ENCODE results near the gene SNED1. TPM values are rescaled to one million over a fixed set of nuclear protein-coding genes. Genes with fewer than 3 reads are reported as not detected.

SNED1 gene
- total and polyA plus RNA-seq, 2 donors (not counting 1 experiment from before 2014, with no cell fraction given) = 27.2 to 39.5 TPM

DNA sequence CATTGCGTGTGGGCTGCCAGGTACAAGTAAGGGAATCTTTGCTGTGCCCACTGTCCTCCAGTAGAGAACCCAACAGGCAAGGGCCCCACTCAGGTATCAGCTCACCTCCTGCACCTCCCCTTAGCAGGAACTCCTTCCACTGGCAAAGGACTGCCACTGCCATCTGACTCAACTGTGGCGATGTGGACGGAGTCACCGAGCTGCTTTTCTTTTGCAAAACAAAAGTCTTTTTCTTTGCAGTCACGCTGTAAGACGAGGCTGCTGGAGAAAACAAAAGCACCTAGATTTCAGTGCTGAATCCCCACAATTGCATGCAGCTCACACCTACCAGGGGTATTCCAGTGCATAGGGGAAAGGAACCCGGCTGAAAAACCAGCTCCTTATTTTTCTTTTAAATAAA lies 95.8 kb downstream of the SNED1 start:
- Histone ChIP-seq H2AFZ (ENCODE audit: low read length) (no peak overlapping the region), H3K36me3 (ENCODE audit: control insufficient read depth, insufficient read depth, low read length) (peaks cover 18% of the 10 kb centered on the region), H3K9ac (ENCODE audit: insufficient read depth, low read length) (no peak overlapping the region), H3K9me3 (ENCODE audit: control insufficient read depth, insufficient read depth, low read depth, low read length) (no peaks in the 10 kb centered on the region), H3K4me2 (ENCODE audit: extremely low read depth, insufficient read depth, low read length) (no peak overlapping the region), H3K4me1 (ENCODE audit: control insufficient read depth, extremely low read depth, insufficient read depth, low read length) (no peaks in the 10 kb centered on the region), H4K20me1 (ENCODE audit: control insufficient read depth, extremely low read depth, insufficient read depth, low read length) (no peaks in the 10 kb centered on the region), H3K27me3 (ENCODE audit: control insufficient read depth, insufficient read depth, low read length) (no peaks in the 10 kb centered on the region), H3K27ac (ENCODE audit: insufficient read depth, low read length) (no peak overlapping the region), H3K4me3 (replicated peaks in 1 of 4; ENCODE audit: control extremely low read depth in 1 of 4, insufficient read depth in 1 of 4, low read depth in 3 of 4, low read length in 4 of 4) (no peak overlapping the region), H3K79me2 (ENCODE audit: control insufficient read depth, insufficient read depth, low read length) (peaks cover 5% of the 10 kb centered on the region)
- no peak for DNase-seq (ENCODE audit: low read depth in 2 of 2)
- TF ChIP-seq EZH2 (IDR thresholded peaks at IDR 0.05; ENCODE audit: low read length, missing control alignments) = no peak
- TF ChIP-seq, protein P1, sequence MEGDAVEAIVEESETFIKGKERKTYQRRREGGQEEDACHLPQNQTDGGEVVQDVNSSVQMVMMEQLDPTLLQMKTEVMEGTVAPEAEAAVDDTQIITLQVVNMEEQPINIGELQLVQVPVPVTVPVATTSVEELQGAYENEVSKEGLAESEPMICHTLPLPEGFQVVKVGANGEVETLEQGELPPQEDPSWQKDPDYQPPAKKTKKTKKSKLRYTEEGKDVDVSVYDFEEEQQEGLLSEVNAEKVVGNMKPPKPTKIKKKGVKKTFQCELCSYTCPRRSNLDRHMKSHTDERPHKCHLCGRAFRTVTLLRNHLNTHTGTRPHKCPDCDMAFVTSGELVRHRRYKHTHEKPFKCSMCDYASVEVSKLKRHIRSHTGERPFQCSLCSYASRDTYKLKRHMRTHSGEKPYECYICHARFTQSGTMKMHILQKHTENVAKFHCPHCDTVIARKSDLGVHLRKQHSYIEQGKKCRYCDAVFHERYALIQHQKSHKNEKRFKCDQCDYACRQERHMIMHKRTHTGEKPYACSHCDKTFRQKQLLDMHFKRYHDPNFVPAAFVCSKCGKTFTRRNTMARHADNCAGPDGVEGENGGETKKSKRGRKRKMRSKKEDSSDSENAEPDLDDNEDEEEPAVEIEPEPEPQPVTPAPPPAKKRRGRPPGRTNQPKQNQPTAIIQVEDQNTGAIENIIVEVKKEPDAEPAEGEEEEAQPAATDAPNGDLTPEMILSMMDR (conservative IDR thresholded peaks at IDR 0.05 in 1 of 2, IDR thresholded peaks at IDR 0.05 in 1 of 2; ENCODE audit: low read depth in 1 of 2, low read length in 2 of 2) = no peak

DNA sequence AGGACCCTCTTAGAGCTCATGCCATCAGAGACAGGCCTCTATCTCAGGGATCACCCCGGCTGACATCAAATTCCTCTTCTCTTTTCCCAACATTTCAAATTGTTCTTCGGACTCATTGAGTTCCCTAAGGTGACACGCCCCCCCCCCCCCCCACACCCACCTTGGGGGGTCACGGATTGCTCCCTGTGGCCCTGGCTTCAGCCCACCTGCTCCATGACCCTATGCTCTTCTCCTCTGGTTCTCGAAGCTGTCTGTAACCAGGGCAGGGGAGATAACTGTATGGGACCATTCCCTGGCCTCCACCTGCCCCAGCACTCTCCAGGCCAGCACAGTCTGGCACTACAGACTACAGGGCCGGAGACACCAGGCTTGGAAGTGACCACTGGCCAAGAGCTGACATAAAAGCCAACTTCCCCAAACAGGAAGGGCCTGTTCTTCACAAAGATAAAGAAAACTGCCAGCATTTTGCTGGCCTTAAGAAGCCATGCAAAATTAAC lies 96.6 kb downstream of the SNED1 start:
- Histone ChIP-seq H3K9ac (ENCODE audit: insufficient read depth, low read length) (no peak overlapping the region), H3K79me2 (ENCODE audit: control insufficient read depth, insufficient read depth, low read length) (peaks cover 11% of the 10 kb centered on the region), H3K9me3 (ENCODE audit: control insufficient read depth, insufficient read depth, low read depth, low read length) (no peaks in the 10 kb centered on the region), H3K27ac (ENCODE audit: insufficient read depth, low read length) (no peak overlapping the region), H3K36me3 (ENCODE audit: control insufficient read depth, insufficient read depth, low read length) (peaks cover 14% of the 10 kb centered on the region), H3K4me1 (ENCODE audit: control insufficient read depth, extremely low read depth, insufficient read depth, low read length) (no peaks in the 10 kb centered on the region), H3K27me3 (ENCODE audit: control insufficient read depth, insufficient read depth, low read length) (no peaks in the 10 kb centered on the region), H2AFZ (ENCODE audit: low read length) (no peak overlapping the region), H3K4me2 (ENCODE audit: extremely low read depth, insufficient read depth, low read length) (no peak overlapping the region), H4K20me1 (ENCODE audit: control insufficient read depth, extremely low read depth, insufficient read depth, low read length) (no peaks in the 10 kb centered on the region), H3K4me3 (replicated peaks in 1 of 4; ENCODE audit: control extremely low read depth in 1 of 4, insufficient read depth in 1 of 4, low read depth in 3 of 4, low read length in 4 of 4) (no peak overlapping the region)
- TF ChIP-seq, protein P1 (conservative IDR thresholded peaks at IDR 0.05 in 1 of 2, IDR thresholded peaks at IDR 0.05 in 1 of 2; ENCODE audit: low read depth in 1 of 2, low read length in 2 of 2) = no peak
- TF ChIP-seq EZH2 (IDR thresholded peaks at IDR 0.05; ENCODE audit: low read length, missing control alignments) = no peak
- DNase-seq (ENCODE audit: low read depth in 2 of 2) = no peak

DNA sequence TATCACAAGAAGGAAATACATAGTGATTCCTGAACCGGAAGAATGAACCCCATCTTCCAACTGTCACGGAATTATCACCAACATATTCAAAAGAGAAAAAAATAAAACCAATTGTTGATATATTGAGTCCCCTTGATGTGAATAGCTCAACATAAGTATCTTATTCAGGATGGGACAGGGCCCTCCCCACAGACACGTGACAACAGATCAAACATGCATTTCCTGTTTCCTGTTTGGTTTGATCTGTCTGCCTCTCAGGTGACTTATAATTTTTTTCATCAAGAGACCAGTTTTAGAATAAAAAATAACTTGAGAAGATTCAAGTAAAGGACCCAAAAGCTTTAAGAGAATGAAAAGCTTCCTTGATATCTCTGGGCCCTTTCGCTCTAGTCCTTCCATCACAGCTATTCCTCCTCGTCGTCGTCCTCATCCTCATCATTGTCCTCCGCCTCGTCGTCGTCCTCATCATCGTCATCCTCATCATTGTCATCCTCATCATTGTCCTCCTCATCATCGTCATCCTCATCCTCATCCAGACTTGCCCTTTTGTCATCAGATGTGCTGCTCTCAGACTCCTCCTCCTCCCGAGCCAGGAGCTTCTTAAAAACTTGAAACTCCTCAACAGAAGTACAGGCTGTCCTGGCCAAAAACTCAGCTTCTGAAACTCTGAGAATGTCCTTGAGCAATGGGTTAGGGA lies 97.3 kb downstream of the SNED1 start:
- Histone ChIP-seq H3K4me2 (ENCODE audit: extremely low read depth, insufficient read depth, low read length) (no peak overlapping the region), H4K20me1 (ENCODE audit: control insufficient read depth, extremely low read depth, insufficient read depth, low read length) (no peaks in the 10 kb centered on the region), H3K27ac (ENCODE audit: insufficient read depth, low read length) (no peak overlapping the region), H3K4me1 (ENCODE audit: control insufficient read depth, extremely low read depth, insufficient read depth, low read length) (no peaks in the 10 kb centered on the region), H2AFZ (ENCODE audit: low read length) (no peak overlapping the region), H3K79me2 (ENCODE audit: control insufficient read depth, insufficient read depth, low read length) (peaks cover 14% of the 10 kb centered on the region), H3K9me3 (ENCODE audit: control insufficient read depth, insufficient read depth, low read depth, low read length) (no peaks in the 10 kb centered on the region), H3K4me3 (replicated peaks in 1 of 4; ENCODE audit: control extremely low read depth in 1 of 4, insufficient read depth in 1 of 4, low read depth in 3 of 4, low read length in 4 of 4) (no peak overlapping the region), H3K9ac (ENCODE audit: insufficient read depth, low read length) (no peak overlapping the region), H3K36me3 (ENCODE audit: control insufficient read depth, insufficient read depth, low read length) (peaks cover 14% of the 10 kb centered on the region), H3K27me3 (ENCODE audit: control insufficient read depth, insufficient read depth, low read length) (no peaks in the 10 kb centered on the region)
- TF ChIP-seq, protein P1 (conservative IDR thresholded peaks at IDR 0.05 in 1 of 2, IDR thresholded peaks at IDR 0.05 in 1 of 2; ENCODE audit: low read depth in 1 of 2, low read length in 2 of 2) = no peak
- TF ChIP-seq EZH2 (IDR thresholded peaks at IDR 0.05; ENCODE audit: low read length, missing control alignments) = no peak
- DNase-seq (ENCODE audit: low read depth in 2 of 2) = no peak
